Stimulated activated CD4-positive, alpha-beta T cell treated with anti-CD3 and anti-CD28 coated beads, TNF-alpha, amount 100 ng/mL, for 24 hours (primary cell): ENCODE data around the gene CTNNBIP1.

Source experiments
- DNase-seq, 3 experiments: peaks; one replicate each; pipeline ENCODE4 v3.0.0-alpha.2; 2020; ENCODE audit warnings: low read depth in 3 of 3

CTNNBIP1 gene

GRCh38 chr1:9853249-9853595 lies 56.8 kb downstream of the CTNNBIP1 start:
- no peak for DNase-seq

GRCh38 chr1:9852410-9853248 lies 57.4 kb downstream of the CTNNBIP1 start:
- no peak for DNase-seq

- DNase-seq, result no peak
Observed at GRCh38 chr1:9852004-9852403, 58.1 kb downstream of the CTNNBIP1 start.

- DNase-seq, result no peak
Observed at GRCh38 chr1:9850442-9851162, 59.5 kb downstream of the CTNNBIP1 start.

DNA sequence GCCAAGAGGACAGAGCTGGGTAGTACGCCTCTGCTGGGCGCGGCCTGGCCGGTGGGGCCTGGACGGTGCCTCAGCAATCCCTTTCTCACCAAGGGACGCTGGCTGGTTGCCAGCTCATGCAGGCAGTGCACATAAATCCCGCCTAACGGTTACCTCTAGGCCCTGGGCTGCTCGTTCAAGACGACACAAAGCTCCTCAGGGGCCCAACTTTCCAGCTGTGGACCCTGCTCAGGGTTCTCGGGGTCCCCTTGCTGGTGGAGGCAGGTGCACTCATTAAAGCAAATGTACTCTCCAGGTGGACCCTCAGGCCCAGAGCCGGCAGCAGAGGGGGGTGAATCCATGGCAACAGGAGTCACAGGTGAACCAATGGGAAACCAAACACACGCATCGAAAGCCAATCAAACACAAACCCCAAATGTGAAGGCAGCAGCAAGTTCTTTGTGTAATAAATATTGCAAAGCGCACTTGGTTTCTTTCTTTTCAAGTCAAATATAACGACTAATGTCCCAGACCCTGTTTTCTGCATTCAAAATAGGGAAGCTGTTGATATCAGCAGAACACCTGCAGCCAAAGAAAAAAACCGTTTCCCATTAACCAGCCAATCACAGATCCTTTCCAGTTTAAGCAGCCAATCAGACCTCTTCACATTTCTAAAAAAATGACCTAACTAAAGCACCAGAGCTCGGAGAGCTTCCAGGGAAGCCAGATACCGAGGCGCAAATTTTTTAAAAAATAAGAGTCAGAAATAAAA lies 60.2 kb downstream of the CTNNBIP1 start:
- DNase-seq, result no peak

DNA sequence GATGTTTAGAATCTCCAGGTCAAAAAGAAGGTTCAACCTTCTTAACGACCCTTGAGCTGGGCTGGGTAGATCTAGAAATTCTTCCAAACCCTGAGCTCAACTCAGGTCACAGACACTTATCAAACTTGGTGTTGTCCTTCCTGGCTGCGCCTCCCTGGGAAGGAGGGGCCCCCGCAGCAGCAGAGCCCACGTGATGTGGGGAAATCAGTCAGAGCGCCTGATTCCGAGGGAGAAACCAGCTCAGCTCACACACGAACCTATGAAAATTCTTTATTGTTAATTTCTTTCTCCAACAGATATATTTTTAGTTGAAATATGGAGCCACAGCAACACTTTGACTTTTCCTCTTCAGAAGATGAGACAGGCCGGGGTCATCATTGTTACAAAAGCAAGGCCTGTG lies 62.0 kb downstream of the CTNNBIP1 start:
- DNase-seq, result no peak

- DNase-seq, result no peak
Observed at GRCh38 chr1:9847269-9847668, 62.8 kb downstream of the CTNNBIP1 start.

DNA sequence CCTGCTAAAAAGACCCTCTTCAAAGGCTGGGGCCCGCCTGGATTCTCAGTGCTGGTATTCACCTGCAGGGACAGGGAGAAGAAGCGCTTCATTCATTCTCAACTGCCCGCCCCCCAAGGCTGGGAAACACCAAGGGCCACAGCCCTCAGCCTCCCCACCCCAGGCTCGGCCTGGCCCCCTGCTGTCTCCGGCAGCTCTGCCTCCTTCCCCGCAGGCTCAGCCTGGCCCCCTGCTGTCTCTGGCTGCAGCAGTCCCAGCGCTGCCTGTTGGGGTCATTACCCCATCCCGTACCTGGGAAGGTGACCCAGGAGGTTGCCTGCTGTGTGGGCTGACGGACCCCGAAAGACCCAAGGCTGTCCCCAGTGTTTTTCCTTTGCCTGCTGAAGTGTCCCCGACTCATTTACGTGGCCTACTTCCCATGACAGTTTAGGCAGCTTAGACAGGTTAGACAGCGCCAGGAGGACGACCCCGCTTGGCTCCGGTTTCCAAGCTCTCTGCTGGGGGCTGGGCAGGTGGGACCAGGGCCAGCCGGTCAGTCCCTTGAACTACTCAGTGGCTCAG lies 63.4 kb downstream of the CTNNBIP1 start:
- no peak for DNase-seq

GRCh38 chr1:9845914-9846313 lies 64.2 kb downstream of the CTNNBIP1 start:
- no peak for DNase-seq

GRCh38 chr1:9844756-9845155 lies 65.3 kb downstream of the CTNNBIP1 start:
- DNase-seq, result no peak

DNA sequence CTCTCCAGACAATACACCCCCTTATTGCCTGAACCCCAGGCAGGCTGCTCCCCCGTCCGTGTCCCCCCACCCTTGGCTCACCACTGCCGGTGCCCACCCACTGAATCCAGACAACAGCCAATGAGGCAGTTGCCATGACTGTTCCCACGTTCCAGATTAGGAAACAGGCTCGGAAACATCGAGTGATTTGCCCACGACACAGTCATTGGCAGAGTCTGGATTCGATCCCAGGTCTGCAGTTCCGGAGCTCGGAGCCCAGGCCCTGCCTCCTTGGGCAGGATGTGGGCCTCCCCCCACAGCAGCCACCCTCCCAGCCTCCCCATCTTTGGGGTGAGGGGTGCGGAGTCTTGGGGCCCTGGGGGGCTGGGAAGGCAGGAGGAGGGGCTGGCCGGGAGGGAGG lies 66.0 kb downstream of the CTNNBIP1 start:
- no peak for DNase-seq

GRCh38 chr1:9843576-9843945 lies 66.5 kb downstream of the CTNNBIP1 start:
- no peak for DNase-seq

GRCh38 chr1:9842781-9843575 lies 67.1 kb downstream of the CTNNBIP1 start:
- no peak for DNase-seq

- no peak for DNase-seq
Observed at GRCh38 chr1:9842073-9842711, 67.9 kb downstream of the CTNNBIP1 start.

DNA sequence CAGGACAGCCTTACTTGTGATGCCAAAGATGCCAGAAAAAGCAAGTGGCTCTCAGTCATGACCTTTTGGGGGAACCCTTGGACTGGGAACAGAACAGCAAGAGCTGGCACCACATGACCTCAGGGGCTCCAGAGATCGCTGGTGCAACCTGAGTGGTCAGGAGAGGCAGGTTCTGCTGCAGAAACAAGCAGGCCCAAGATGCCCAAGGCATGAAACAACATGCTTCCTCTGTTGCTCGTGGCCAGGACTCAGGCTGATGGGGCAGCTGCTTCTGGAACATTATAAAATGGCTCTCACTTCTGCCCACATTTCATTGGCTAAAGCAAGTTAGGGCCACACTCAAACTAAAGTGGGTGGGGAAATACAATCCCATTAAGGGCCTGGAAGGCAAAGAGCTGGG lies 68.6 kb downstream of the CTNNBIP1 start:
- no peak for DNase-seq

DNA sequence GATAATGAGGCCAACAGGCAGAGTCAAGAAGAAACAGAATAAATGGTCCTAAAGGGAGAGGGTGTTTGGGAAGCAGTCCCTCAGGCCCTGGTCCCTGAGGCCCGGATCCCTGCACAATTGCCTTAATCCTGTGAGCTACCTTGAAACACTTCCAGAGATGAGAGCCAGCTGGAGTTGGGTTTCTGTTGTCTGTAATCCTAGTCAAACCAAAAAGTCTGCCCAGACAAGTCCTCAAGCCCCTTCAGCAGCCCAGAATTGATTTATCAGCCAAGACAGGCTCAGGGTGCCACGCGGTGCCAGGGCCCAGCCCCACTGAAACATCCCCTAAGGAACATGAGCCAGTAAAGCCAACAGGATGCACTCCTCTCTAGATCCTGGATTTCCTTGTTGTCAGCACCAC lies 69.9 kb downstream of the CTNNBIP1 start:
- no peak for DNase-seq

GRCh38 chr1:9838946-9839345 lies 71.1 kb downstream of the CTNNBIP1 start:
- no peak for DNase-seq

- DNase-seq, result no peak
Observed at GRCh38 chr1:9836632-9836960, 73.5 kb downstream of the CTNNBIP1 start.

- DNase-seq, result no peak
Observed at GRCh38 chr1:9835758-9836631, 74.1 kb downstream of the CTNNBIP1 start.

- DNase-seq, result no peak
Observed at GRCh38 chr1:9835404-9835757, 74.7 kb downstream of the CTNNBIP1 start.
